Thyroid gland (tissue), 4 donors: ENCODE measurements around the gene FDXR.

Experiments used
- CTCF ChIP-seq, 6 experiments: fragments of 200-600 bp in 3 of 6; fragments of 450-650 bp in 3 of 6; sonication (generic) in 3 of 6; IDR thresholded peaks; one replicate each; pipeline ENCODE4 v1.5.1; 2016 to 2019; ENCODE audit warnings: antibody characterized with exemption in 6 of 6, mild to moderate bottlenecking in 2 of 6, inconsistent platforms in 1 of 6, moderate library complexity in 1 of 6
- POLR2A ChIP-seq, 2 donors: fragments of 450-650 bp; IDR thresholded peaks; one replicate each; pipeline ENCODE4 v1.6.1; 2017; ENCODE audit warnings: antibody characterized with exemption in 2 of 2, mild to moderate bottlenecking in 2 of 2, moderate library complexity in 1 of 2

- TF ChIP-seq POLR2A (IDR thresholded peaks at IDR 0.05) (no peak), CTCF (IDR thresholded peaks at IDR 0.05) (no peak)
Measured at GRCh38 chr17:74874615-74875037, 1.8 kb upstream of the FDXR start.
